ENCODE measurements around the gene CSTPP1. TPM values are rescaled to one million over a fixed set of nuclear protein-coding genes. Genes with fewer than 3 reads are reported as not detected.

CSTPP1 gene
- total RNA-seq, 1 donor from 2014 or later, result 36.9 TPM

DNA sequence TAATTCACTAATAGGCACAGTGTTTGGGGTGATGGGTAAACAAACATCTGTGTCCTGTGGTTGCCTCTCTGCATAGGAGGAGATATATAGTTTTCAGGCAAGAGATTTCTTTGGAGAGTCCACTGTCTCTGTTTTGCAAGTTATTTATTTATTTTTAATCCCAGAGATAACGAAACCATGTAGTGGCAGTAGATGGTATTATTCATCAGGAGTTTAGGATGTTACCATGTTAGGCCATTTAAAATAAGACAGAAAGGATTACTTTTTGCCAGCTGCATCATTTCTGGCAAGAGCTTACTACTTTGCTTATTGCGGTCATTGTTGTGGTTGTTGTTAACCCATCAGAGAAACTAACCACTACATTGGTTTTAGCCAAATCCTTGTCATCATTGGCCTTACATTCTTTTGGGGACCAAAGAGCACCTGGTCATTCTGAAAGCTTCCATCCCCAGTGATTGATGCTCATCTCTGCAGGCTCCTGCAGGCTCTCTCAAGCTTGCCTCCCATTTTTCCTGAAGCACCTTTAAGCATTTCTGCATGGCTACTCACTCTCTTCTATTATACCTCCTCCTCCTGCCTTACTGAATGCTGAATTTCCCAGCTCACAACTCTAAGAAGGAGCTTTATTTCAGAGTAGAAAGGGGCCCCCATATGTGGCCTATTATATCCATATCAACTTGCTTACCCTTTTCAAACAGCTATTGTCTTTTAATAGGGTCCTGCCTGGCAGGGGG, 84.4 kb downstream of the CSTPP1 start:
- peaks cover 4% of the 10 kb centered on the region for H3K9me3 Mint-ChIP-seq (ENCODE audit: unreplicated experiment)
- TF ChIP-seq, protein P1, sequence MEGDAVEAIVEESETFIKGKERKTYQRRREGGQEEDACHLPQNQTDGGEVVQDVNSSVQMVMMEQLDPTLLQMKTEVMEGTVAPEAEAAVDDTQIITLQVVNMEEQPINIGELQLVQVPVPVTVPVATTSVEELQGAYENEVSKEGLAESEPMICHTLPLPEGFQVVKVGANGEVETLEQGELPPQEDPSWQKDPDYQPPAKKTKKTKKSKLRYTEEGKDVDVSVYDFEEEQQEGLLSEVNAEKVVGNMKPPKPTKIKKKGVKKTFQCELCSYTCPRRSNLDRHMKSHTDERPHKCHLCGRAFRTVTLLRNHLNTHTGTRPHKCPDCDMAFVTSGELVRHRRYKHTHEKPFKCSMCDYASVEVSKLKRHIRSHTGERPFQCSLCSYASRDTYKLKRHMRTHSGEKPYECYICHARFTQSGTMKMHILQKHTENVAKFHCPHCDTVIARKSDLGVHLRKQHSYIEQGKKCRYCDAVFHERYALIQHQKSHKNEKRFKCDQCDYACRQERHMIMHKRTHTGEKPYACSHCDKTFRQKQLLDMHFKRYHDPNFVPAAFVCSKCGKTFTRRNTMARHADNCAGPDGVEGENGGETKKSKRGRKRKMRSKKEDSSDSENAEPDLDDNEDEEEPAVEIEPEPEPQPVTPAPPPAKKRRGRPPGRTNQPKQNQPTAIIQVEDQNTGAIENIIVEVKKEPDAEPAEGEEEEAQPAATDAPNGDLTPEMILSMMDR (IDR thresholded peaks at IDR 0.05), result no peak
- no peak overlapping the region for H3K27ac Mint-ChIP-seq (ENCODE audit: unreplicated experiment)
- no peak overlapping the region for H3K4me3 Mint-ChIP-seq (ENCODE audit: unreplicated experiment)
- H3K4me1 Mint-ChIP-seq (ENCODE audit: unreplicated experiment), result no peaks in the 10 kb centered on the region
- peaks cover 3% of the 10 kb centered on the region for H3K36me3 Mint-ChIP-seq (ENCODE audit: unreplicated experiment)
- H3K27me3 Mint-ChIP-seq (ENCODE audit: unreplicated experiment), result no peaks in the 10 kb centered on the region
- DNase-seq (ENCODE audit: extremely low spot score, unreplicated experiment), result no peak

DNA sequence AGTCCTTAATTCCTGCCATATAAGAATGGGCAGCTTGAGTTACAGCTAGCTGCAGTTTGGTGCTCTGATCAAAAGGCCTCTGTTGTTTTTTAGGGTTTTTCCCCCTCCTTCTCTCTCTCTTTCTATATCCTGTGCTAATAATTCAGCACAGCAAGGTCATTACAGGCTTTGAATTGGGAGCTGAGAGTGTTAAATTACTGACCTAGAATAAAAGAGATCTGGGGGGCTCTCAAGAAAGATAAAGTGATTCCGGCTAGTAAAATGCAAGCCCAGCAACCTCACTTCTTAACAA, 84.9 kb downstream of the CSTPP1 start:
- Mint-ChIP-seq H3K4me1 (ENCODE audit: unreplicated experiment) (no peaks in the 10 kb centered on the region), H3K27ac (ENCODE audit: unreplicated experiment) (no peak overlapping the region), H3K9me3 (ENCODE audit: unreplicated experiment) (peaks cover 4% of the 10 kb centered on the region), H3K4me3 (ENCODE audit: unreplicated experiment) (no peak overlapping the region), H3K27me3 (ENCODE audit: unreplicated experiment) (no peaks in the 10 kb centered on the region), H3K36me3 (ENCODE audit: unreplicated experiment) (peaks cover 3% of the 10 kb centered on the region)
- no peak for DNase-seq (ENCODE audit: extremely low spot score, unreplicated experiment)
- TF ChIP-seq, protein P1 (IDR thresholded peaks at IDR 0.05), result no peak

DNA sequence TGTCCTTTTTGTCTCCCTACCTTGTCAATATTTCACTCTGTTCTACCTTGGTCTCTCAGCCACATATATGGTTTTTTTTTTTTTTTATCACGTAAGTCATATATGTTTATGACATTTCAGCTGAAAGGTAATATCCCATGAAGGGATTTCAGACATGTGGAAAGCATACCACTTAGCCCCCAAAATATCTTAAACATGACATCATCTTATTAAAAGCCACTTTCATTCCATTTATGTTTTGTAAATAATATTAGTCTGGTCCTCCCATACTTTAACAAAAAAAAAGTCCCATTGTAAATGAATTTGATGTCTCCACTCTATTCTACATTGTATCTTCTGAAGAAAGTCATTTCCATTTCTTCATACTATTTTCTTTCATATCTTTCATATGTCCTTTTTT, 85.4 kb downstream of the CSTPP1 start:
- Mint-ChIP-seq H3K27me3 (ENCODE audit: unreplicated experiment) (no peaks in the 10 kb centered on the region), H3K4me1 (ENCODE audit: unreplicated experiment) (no peaks in the 10 kb centered on the region), H3K36me3 (ENCODE audit: unreplicated experiment) (peaks cover 3% of the 10 kb centered on the region), H3K27ac (ENCODE audit: unreplicated experiment) (no peak overlapping the region), H3K9me3 (ENCODE audit: unreplicated experiment) (peaks cover 4% of the 10 kb centered on the region), H3K4me3 (ENCODE audit: unreplicated experiment) (no peak overlapping the region)
- no peak for DNase-seq (ENCODE audit: extremely low spot score, unreplicated experiment)
- TF ChIP-seq, protein P1 (IDR thresholded peaks at IDR 0.05), result no peak

DNA sequence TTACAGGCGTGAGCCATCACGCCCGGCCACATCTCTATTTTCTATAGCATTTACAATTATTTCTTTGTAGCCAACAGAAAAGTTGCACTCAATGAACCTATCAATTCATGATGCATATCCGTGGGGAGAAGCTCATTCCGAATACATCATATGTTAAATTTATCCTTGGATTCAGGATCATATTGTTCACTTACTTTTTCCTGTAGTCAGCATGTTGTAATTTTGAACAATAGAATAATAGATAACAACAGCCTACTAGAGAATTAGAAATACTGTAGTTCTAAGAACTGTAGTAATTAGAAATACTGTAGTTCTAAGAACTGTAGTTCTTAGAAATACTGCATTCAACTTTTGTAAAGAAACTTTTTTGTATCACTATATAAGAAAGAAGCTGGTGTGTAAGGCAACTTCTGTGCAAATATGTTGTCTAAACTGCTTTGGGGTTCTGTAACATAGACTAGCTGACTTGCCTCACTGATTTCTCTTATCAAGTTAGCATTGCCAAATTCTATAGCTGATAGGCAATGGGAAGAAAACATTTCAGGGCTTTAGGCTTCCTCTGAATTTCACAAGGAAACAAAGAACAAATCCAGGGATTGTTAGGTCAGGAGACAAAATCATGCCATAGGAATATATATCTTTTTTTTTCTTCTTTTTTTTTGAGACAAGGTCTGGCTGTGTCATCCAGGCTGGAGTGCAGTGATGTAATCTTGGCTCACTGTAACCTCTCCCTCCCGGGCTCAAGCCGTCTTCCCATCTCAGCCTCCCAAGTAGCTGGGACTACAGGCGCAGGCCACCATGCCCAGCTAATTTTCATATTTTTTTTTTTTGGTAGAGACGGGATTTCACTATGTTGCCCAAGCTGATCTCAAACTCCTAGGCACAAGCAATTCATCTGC, 91.9 kb downstream of the CSTPP1 start:
- no peaks in the 10 kb centered on the region for H3K4me1 Mint-ChIP-seq (ENCODE audit: unreplicated experiment)
- no peaks in the 10 kb centered on the region for H3K36me3 Mint-ChIP-seq (ENCODE audit: unreplicated experiment)
- no peak overlapping the region for H3K4me3 Mint-ChIP-seq (ENCODE audit: unreplicated experiment)
- no peaks in the 10 kb centered on the region for H3K9me3 Mint-ChIP-seq (ENCODE audit: unreplicated experiment)
- TF ChIP-seq, protein P1 (IDR thresholded peaks at IDR 0.05), result no peak
- DNase-seq (ENCODE audit: extremely low spot score, unreplicated experiment), result no peak
- H3K27me3 Mint-ChIP-seq (ENCODE audit: unreplicated experiment), result no peaks in the 10 kb centered on the region
- H3K27ac Mint-ChIP-seq (ENCODE audit: unreplicated experiment), result no peak overlapping the region

DNA sequence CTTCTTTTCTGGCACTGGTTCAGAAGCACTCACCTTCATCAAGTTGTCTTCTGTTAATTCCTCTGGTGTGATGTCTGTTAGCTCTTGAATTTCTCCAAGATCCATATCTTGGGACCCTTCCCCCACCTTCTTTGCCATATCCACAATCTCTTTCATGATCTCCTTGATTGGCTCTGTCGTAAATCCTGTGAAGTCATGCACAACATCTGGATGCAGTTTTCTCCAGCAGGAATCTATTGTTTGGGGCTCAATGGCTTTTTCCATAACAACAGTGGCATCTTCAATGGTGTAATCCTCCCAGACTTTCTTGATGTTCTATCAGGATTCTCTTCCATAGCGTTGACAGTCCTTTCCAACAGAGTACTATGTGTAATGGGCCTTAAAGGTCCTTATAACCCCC, 96.9 kb downstream of the CSTPP1 start:
- no peaks in the 10 kb centered on the region for H3K4me1 Mint-ChIP-seq (ENCODE audit: unreplicated experiment)
- no peaks in the 10 kb centered on the region for H3K27me3 Mint-ChIP-seq (ENCODE audit: unreplicated experiment)
- H3K4me3 Mint-ChIP-seq (ENCODE audit: unreplicated experiment), result no peak overlapping the region
- TF ChIP-seq, protein P1 (IDR thresholded peaks at IDR 0.05), result no peak
- H3K9me3 Mint-ChIP-seq (ENCODE audit: unreplicated experiment), result peaks cover 7% of the 10 kb centered on the region
- no peak for DNase-seq (ENCODE audit: extremely low spot score, unreplicated experiment)
- H3K27ac Mint-ChIP-seq (ENCODE audit: unreplicated experiment), result no peak overlapping the region
- H3K36me3 Mint-ChIP-seq (ENCODE audit: unreplicated experiment), result peaks cover 5% of the 10 kb centered on the region
